Activated CD8-positive, alpha-beta memory T cell treated with anti-CD3 and anti-CD28 coated beads, Interleukin-2, amount 50 U/mL, for 1 hour (primary cell): Measurements from ENCODE around the gene ZBTB20.

Source experiments
- DNase-seq: peaks from one replicate; pipeline ENCODE4 v3.0.0-alpha.2; 2020; ENCODE audit errors: extremely low read depth

The ZBTB20 gene

GRCh38 chr3:114582929-114583328, 564.2 kb downstream of the ZBTB20 start:
- DNase-seq: no peak

- no peak for DNase-seq
Observed at GRCh38 chr3:114572364-114573062, 574.6 kb downstream of the ZBTB20 start.

- no peak for DNase-seq
Observed at GRCh38 chr3:114571363-114571762, 575.7 kb downstream of the ZBTB20 start.

DNA sequence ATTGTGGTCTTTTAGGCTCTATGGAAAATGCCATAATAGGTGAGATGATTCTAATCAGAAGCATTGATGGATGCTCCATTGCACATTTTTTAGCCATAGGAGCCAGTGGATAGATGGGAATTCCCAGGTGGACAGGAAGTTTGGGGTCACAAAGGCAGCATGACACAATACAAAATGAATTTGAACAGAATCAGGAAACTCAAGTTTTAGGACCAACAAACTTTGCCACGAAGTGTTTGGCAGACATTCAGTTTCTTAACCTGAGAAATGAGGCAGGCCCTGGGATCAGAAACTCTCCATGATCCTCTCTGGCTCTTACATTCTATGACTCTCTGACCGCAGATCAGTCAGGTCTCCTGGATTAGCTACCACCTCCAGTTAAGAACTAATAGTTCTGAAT, 577.9 kb downstream of the ZBTB20 start:
- DNase-seq: no peak

GRCh38 chr3:114567771-114568170, 579.3 kb downstream of the ZBTB20 start:
- no peak for DNase-seq

DNA sequence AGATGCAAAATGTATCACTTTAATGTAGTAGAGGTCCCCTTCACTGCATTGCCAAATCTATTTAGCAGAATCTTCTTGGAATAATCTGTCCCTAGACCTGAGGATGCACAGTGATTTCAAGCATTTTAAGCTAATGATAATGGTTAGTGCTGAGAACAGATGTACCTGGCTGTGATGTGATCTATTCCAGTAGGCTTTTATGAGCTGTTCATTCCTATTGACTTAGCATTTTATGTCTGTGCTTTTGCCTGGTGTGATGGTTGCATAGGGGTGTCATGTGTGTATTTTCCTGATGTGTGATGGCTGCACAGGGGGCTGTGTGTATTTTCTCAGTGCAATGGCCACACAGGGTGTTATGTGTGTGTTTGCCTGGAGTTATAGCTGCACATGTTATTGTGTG, 580.3 kb downstream of the ZBTB20 start:
- DNase-seq: no peak

DNA sequence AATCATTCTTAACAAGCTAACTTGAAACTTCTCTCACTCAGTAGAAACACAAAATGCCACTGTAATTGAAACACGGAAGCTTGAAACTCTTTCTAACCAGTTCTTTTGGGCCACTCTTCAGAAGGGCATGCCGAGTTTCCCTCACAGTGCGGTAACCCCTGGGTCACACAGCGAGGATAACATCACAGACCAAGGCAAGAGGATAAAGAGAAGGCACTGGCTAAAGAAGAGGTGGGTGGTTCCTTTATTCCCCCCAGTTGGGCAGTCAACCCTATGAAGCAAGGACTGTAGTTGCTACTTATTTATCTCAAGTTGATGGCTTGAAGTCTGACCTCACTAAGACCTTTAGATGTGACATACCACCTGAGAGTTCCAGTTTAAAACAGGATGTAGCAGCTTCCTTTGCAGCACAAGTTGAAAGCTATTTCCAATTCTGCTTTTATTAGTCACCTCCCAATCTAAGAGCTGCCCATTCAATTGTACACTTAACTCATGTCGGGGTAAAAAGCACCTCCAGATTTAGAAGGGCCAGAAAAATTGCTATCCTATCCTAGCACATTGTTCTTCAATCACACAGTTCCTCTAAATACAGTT, 580.8 kb downstream of the ZBTB20 start:
- DNase-seq: no peak

GRCh38 chr3:114565216-114565615, 581.9 kb downstream of the ZBTB20 start:
- DNase-seq: no peak

GRCh38 chr3:114563720-114564119, 583.4 kb downstream of the ZBTB20 start:
- no peak for DNase-seq

GRCh38 chr3:114562557-114562956, 584.5 kb downstream of the ZBTB20 start:
- no peak for DNase-seq

GRCh38 chr3:114558271-114558670, 588.8 kb downstream of the ZBTB20 start:
- DNase-seq: no peak

GRCh38 chr3:114557791-114558190, 589.3 kb downstream of the ZBTB20 start:
- DNase-seq: no peak

DNA sequence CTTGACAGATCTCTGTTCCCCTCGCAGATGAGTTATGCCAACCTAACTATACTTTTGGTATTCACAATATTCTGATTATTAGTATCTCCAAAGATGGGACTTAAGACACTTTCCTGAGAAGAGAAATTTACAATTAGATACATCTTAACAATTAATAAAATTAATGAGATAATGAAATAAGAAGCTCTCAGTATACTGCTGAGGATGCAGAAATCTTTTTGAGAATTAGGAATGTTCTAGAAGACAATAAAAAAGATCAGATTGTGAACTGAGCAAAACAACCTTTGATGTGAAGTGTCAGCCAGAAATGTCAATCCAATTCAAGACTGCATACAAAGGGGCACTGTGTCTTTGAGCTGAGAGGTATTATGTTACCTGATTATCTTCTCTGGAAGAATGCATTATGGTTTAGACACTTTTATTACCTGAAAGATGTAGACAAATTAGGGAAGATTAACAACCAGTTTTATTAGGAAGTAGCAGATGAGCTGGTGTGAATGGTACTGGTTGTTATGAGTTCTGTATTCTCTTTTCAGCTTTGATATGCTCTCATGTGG, 590.4 kb downstream of the ZBTB20 start:
- no peak for DNase-seq

DNA sequence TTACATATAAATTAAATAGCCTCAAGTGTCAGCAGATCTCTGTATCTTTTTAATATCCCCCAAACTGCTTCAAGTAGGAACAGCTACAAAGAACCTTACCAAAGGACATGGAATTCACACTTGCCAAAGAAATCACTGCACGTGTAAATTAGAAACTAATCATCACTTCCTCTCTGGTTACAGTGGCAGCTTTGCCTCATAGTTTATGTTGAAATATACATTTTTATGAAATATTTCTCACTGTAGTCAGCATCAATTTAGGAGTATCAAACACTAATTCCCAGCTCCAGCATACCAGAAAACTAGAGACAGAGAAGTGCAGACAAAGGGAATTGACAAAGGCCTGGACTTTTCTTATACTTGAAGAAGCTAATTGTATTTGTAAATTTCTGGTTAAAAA, 592.4 kb downstream of the ZBTB20 start:
- DNase-seq: no peak

GRCh38 chr3:114553949-114554593, 593.0 kb downstream of the ZBTB20 start:
- DNase-seq: no peak

- DNase-seq: no peak
Observed at GRCh38 chr3:114552527-114552812, 594.6 kb downstream of the ZBTB20 start.

DNA sequence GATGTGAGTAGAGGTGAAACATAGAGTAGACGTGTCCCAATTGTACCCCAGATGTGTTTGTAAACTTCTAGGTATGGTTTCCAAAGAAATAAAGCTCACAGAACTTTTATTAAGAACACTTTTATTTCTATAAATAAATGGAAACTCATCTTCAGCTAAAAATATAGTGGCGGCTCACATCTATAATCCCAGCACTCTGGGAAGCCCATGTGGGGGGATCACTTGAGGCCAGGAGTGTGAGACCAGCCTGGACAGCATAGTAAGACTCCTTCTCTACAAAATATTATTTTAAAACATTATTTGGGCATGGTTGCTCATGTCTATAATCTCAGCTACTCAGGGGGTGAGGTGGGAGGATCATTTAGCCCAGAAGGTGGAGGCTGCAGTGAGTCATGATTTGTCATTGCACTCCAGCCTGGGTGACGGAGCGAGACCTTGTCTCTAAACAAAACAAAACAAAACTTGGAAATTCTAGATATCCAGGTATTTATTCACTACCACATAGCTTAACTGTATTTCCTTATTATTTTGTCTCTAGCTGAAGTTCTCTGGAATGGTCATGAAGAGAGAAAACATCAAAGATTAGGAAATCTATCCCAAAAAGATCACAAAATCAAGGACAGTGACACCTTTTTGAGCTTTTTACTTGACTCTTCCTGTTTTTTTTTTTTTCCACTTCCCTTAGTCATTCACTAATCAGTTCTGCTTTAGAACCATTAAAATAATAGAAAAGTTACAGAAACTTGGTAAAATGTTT, 595.1 kb downstream of the ZBTB20 start:
- no peak for DNase-seq

DNA sequence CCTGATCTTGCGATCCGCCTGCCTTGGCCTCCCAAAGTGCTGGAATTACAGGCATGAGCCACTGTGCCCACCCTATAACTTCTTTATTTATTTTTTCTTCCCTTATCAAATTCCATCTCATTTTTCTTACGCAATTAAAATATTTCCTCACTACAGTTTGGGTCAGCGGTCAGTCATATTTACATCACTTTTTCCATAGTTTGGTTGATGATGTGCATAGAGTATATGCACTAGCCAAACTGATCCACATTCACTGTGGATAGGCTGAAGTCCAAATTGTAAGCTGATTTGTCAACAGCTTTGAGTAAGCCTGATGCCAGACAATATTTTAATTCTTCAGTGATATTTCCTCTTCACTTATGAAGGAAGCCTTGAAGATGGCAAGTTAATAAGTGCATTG, 596.9 kb downstream of the ZBTB20 start:
- DNase-seq: no peak

- DNase-seq: no peak
Observed at GRCh38 chr3:114545193-114545592, 601.9 kb downstream of the ZBTB20 start.

GRCh38 chr3:114542359-114542758, 604.7 kb downstream of the ZBTB20 start:
- DNase-seq: no peak

DNA sequence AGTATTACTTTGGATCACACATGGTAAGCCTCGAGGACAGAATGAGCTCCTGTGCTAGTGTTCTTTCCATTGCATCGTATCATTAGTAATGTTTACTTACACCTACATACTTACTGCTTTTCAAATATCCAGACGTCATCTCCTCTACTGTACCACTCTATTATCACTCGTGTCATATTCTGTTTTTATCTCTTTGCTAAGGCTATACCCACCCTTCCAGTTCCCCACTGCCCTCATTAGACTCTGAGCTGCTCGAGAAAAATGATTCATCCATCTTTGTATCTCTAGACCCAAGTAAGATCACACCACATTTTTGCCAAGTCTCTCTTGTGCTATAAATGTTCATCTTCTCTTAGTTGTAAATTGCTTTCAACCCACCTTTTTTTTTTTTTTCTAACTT, 607.6 kb downstream of the ZBTB20 start:
- no peak for DNase-seq

- DNase-seq: no peak
Observed at GRCh38 chr3:114538211-114538610, 608.9 kb downstream of the ZBTB20 start.

- no peak for DNase-seq
Observed at GRCh38 chr3:114528517-114528916, 618.6 kb downstream of the ZBTB20 start.
